OCI-M1 (cell line): ENCODE results near the gene VPS54.
"Not testable (repeated sequence)": the region's sequence is repeated elsewhere in the genome, so short reads cannot be mapped to it uniquely, and the experiment has no call there.

ENCODE experiments used
- DNase-seq: peaks from one replicate; lab custom pipeline; 2025; lab: John Stamatoyannopoulos, UW

The VPS54 gene

DNA sequence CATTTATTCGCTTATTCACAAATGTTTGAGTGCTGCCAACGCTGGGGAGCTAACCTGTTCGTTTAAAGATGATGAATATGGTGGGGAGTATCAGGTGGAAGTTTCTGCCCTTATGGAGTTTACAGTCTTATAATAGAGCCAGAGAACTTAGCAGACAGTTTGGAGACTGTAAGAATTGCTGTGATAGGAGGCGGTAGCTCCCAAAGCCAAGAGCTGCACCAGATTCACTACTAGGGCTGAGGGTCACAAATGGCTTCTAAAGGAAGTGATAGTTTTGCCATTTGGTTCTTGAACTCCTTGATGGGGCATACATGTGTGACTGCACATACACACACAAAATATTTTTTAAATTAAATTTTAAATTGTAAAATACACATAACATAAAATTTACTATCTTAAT, 148.5 kb downstream of the VPS54 start:
- no peak for DNase-seq

DNA sequence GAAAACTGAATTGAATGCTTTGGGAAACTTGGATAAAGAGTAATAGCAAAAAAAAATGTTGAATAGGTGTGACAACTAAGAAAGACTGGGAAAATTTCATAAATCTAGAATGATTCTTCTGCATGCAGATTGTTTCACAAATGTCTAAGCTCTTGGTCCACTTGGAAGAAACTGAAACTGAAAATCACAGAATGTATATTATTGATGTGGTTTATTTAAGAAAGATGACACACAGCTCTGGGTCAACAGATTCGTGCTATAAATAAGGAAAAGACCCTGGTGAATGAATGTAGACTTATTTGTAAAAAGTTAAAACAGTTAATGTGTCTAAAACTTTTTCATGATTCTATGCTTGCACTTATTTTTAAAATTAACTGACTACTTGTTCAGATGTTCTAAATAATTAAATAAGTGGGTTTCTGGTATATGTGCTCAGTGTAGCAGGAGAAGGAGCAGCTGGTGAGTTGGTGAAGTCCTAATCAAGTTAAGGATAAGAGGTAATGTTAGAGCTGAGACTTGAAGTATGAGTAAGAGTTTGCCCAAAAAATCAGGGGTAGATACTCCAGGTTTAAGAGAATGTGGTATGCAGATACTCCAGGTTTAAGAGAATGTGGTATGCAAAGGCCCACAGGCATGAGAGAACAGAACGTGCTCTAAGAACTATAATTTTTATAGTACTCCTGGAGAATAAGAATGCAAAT, 153.1 kb downstream of the VPS54 start:
- no peak for DNase-seq

DNA sequence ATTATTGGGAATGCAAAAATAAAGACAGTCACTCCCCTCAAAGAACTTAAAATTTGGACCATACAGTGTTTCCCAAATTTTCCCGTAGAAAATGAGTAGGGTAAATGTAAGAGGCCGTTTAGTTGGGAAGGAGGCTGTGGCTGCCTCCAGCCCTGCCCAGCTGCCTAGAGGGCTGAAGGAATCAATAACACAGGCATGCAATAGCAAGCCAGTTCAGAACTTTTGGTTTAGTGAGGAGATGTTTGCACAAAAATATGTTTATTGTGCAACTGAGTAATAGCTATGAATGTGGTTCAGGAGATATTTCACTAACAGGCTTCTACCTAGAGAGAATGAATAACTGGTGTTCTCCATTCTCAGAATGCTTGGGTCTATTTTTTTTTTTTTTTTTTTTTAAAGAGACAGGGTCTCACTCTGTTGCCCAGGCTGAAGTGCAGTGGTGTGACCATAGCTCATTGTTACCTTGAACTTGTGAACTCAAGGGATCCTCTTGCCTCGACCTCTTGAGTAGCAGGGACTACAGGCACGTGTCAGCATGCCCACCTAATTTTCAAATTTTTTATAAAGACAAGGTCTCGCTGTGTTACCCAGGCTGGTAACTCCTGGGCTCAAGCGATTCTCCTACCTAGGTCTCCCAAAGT, 153.9 kb downstream of the VPS54 start:
- no peak for DNase-seq

DNA sequence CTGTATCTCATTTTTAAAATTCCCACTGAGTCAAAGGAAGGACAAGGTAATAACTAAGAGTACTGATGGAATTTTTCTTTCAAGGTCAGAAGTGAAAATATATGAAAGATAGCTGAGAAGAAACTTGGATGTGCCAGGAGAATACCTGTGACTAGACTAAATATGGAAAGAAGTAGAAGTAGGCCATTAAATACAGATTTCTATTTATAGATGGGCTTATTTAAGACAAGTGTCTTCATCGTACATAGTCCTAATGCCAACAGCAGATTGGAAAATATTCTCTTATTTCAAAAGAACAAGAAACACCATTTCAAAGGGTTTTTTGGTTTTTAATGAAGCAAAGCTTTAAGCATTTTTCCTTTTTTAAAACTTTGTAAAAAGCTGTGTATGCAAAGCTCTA, 155.5 kb downstream of the VPS54 start:
- no peak for DNase-seq

DNA sequence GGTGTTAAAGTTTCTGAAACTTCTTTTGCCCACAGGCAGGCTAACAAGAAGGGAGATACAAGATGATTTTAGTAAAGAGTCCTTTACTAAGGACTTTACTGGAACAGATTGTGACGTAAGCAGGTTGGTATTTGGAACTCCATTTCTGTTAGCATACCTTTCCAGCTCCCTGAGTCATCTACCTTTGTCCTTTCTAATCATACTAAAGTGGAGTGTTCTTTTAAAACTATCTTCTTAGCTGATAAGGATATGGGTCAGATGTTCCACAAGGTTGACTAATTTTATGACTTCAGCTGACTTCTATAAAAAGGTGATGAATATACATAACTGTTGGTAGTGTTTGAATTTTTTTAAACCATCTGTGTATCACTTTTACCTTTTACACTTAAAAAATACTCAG, 156.4 kb downstream of the VPS54 start:
- DNase-seq: no peak

DNA sequence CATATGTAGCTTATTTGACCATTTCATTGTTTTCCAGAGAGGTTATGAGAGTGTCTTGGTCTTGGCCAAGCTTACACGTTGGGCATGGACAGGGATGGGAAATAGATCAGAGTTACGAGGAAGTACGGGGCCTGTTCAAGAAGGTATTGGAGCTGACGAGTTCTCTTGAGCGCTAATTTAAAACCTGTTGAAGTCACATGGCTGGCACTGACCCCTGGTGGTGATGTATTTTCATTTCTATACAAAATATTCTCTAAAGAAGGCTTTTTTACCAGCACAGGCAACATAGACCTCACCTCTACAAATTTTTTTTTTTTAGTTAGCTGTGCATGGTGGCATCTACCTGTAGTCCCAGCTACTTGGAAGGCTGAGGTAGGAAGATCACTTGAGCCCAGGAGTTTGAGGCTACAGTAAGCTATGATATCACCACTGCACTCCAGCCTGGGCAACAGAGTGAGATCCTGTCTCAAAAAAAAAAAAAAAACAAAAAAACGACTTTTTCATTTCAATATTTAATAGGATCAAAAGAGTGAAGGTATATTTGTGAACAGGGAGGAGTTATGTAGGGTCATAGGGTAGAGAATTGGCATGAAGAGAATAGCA, 157.9 kb downstream of the VPS54 start:
- peak; percentile 44 for DNase-seq

DNA sequence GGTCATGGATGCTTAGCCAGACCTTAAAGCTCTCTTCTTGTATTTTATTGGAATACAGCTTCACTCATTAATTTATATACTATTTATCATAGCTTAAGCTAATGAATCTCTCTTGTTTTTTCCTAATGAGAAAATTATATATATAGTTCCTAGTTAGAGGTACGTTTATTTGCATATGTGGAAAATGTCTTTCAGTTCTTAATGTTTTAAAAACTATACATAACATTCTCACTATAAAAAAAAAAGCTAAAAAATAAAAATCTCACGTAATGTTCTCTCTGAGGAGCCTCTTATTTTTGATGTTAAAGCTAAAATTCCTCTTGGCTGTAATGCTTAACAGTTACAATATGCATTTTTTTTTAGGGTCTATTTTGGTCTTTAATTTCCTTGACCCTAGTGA, 160.9 kb downstream of the VPS54 start:
- DNase-seq: no peak

DNA sequence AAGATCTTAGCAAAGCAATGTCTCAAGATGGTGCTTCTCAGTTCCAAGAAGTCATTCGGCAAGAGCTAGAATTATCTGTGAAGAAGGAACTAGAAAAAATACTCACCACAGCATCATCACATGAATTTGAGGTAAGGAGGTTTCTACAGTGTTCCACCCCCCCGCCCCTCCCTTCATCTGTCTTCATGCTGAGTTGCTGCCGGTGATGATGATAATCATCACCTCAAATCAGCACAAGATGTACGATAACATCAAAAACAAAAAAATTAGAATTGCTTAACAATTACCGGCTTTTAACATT, 163.0 kb downstream of the VPS54 start:
- DNase-seq: peak; percentile 67

DNA sequence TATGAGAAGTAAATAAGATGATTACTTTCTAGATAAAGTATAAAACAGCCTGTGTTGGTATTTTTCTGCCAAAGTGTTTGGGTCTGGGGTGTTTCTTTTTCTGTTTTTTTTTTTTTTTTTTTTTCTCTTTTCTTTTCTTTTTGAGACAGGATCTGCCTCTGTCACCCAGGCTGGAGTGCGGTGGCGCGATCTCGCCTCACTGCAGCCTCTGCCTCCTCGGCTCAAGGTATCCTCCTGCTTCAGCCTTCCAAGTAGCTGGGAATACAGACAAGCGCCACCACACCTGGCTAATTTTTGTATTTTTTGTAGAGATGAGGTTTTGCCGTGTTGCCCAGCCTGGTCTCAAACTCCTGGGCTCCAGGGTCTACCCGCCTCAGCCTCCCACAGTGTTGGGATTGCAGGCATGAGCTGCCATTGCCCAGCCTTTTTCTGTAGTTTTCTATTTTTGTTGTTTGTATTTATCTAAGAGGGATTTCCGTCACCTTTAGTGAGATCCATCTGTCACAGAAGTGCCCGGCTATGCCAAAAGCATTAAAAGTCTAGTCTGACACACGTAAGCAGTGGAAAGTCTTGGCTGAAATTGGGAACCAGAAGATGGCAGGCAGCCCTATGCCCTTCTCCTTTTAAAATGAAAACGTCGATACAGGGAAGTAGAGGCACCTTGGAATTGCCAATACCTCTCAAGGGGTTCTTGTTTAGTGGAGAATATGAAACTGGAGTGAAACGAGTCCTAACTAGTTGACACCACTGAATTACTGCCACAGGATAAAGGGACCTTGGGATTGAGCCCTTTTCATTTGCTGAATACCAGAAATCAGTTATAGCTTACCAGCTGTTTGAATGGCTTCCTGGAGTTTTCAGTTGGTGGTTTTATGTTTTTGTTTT, 163.6 kb downstream of the VPS54 start:
- DNase-seq: no peak

DNA sequence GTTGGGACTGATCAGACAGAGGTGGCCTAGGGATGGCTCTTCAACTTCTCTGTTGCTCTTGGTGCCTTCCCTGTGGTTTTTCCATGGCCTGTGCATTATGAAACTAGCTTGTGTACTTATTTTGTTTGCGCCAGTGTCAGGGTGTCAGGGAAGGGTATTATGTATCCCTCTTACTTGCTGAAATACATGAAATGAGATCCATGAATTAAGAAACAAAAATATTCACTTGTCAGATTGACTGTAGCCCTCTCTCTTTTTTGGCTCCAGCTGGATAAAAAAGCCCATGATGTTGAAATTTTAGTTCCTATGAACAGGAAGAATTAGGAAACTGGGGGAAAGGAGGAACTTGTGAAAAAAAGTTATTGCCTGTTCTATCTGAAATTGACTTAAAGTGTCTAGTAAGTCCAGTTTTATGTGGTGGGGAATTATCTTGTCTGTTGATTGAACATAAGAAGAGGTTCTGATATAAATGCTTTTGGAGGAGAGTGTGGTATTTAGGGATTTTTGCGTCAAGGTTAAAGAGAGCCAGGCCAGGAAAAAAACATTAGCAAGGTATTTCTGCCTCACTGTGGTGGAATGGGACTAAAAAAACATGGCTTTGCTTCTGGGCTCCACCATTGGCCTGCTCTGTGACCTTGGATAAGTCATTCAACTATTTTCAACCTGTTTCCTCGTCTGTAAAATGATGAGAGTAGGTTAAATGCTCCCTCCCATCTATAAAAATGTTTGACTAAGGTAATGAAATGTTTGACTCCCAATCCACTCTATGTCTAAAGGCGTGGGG, 165.5 kb downstream of the VPS54 start:
- peak; percentile 51 for DNase-seq

DNA sequence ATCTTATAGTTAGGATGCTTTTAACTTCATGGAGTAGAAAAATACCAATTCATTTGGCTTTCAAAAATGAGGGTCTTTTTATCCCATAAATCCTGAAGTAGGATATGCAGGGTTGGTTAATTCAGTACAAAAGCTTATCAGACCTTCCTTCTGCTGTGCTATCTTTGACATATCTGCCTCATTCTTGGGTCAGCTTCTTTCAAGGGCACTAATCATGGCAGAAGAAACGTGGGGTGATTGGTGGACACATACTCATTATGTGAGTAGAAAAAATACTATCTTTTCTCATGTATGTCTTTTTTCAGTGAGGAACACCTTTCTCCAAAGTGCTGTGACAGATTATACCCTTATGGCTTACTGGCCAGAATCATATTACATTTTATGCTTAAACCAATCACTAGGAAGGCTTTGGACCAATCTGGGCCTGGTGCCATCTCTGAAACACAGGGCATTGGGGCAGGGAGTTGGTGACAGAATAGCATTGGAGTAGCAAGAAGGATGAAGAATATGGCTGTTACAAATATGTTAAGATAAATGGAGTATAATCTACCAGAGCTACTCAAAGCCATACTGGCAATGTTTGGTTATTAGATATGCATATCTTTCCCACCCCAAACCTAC, 167.4 kb downstream of the VPS54 start:
- peak; percentile 34 for DNase-seq

DNA sequence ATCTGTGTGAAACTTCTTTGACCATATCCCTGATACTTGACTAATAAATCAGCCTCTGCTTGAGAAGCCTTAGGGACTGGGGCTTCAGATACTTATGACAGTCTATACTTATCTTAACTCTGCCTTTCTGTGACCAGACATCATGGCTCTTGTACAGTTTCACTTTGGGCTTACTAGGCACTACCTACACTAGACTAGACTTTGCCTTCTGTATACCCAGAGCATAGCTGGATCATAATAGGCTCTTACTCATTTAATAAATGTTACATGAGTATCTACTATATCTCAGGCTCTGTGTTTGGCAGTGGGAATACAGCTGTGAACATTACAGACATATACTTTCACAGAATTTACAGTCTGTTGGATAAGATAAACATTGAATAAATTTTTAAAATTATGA, 168.6 kb downstream of the VPS54 start:
- DNase-seq: peak; percentile 70

DNA sequence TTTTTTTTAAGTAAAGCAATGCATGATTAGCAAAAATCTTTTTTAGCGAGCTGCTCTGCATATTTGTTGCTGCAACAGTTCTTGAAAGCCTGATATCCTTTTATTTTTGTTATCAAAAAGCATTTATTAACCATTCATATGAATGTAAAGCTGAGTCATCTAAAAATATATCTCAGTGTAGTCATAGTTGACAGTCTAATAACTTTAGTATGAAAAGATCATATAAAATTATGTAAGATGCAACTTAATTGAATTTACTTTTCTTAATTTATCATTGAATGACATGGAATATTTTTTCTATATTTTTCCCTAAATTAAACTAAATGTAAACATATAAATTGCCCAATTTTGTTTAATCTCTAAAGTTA, 169.0 kb downstream of the VPS54 start:
- DNase-seq: no peak

DNA sequence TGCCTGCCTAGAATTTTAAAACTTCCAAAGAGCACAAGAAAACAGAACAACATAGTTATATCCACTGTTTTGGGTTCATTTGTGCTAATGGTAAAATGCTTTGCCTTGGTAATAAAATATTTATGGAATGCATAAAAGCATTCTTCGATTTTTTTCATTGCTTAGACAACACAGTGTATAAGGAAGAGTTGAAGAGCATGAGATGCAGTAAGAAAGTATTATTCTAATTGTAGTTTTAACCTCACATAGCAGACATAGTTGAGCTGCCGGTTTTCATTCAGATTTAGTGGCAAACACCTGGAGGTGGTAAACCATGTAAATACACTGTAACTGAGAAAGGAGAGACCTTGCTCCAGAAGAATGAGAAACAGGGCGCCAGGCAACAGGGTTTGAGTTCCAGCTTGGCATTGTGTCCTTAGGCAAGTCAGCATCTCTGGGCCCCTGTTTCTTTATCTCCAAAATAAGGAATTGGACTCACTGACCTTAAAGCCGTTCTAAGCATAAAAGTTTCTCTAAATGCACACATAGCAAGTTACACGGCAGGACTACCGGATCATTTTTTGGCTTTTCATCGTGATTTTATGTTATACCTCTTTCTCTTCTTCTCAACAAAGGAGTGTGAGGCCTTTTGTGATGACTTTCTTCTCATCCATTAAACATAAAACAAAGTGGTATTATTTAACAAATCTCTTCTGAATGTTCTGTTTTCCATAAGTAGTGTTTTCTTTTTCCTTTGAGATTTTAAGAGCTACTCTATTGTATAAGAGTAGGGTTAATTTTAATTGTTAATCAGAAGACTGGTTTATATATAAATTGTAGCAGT, 169.6 kb downstream of the VPS54 start:
- DNase-seq: peak; percentile 40

DNA sequence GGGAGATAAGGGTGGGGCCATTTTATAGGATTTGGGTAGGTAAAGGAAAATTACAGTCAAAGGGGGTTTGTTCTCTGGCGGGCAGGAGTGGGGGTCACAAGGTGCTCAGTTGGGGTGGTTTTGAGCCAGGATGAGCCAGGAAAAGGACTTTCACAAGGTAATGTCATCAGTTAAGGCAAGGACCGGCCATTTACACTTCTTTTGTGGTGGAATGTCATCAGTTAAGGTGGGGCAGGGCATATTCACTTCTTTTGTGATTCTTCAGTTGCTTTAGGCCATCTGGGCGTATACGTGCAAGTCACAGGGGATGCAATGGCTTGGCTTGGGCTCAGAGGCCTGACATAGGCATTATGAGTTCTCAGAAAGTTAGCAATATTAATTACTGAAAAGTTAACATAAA, 171.7 kb downstream of the VPS54 start:
- DNase-seq: not testable (repeated sequence)

DNA sequence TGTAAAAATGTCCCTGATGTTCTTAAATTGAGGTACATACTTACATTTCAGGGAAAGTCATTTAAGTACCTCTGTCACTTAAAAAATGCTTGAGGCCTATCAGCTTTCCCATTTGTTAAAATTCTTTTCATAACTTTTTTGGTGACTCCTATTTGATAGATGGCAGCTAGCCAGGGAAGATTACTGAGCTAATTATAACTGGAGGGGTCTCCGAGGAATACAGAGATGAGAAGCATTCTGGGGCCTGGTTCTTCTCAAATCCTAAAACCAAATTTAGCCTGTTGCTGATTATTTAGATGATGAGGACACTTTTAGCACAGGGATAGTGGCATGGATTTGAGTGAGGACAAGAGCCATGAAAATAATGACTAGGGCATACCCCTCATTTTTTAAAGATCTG, 172.7 kb downstream of the VPS54 start:
- DNase-seq: no peak

DNA sequence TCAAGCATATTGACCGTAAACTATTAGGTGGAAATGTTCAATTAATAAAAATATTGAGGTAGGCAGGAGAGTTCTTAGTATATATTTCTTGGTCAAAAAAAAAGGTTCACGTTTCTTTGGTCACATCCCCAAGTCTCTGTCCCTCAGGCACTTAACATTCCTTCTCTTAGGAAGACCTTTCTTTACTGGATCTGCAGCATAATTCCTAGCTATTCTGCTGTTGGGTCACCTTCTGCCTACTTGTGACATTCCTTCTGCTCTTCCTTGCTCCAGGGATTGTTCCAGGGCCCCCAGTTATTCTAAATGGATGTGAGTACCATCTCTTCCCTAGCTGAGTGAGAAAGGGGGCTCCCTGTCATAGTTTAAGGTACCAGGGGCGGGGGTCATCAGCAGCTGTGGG, 173.4 kb downstream of the VPS54 start:
- DNase-seq: no peak

DNA sequence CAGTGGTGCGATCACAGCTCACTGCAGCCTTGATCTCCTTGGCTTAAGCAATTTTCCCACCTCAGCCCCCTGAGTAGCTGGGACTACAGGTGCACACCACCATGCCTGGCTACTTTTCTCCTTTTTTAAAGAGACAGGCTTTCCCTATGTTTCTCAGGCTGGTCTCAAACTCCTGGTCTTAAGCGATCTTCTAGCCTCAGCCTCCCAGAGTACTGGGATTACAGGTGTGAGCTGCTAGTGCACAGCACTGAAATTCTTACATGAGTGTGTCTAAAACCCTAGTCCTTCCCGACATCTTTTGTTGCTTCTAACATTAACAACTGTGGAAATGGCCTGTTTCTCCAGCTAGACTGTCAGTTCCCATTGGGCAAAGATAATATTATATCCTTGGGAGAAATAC, 174.6 kb downstream of the VPS54 start:
- DNase-seq: no peak

DNA sequence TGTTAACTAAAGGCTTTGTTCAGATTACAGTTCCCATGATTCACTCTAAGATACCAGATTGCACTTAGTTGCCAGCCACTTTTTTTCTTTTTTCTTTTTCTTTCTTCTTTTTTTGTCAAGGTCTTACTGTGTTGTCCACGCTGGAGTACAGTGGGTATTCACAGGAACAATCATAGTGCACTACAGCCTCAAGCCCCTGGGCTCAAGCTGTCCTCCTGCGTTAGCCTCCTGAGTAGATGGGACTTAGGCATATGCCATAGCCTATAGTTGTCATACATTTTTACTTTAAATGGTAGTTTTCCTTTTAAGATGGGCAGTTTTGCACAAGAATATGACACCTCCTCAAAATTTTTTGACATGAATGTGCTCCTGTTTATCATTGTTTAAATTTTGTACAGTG, 175.4 kb downstream of the VPS54 start:
- DNase-seq: no peak

DNA sequence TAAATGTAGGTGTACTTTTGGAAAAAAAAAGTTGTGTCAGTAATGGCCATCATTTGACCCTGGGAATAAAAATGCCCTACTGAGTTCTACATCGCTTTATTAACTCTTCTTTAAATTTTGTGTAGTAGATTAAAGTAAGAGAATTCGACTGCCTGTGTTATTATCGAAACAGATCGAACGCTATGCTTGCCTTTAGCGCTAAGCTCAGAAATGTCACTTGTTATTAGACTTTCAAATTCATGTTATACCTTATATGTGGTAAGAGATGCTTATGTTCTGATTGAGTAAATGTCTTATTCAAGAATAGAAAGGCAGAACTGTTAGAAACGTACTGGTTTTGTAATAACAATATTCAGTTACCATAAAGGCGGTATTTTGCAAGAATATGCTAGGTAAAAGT, 176.1 kb downstream of the VPS54 start:
- DNase-seq: no peak
